ENCODE results near the gene ATP9A. TPM values are rescaled to one million over a fixed set of nuclear protein-coding genes. Genes with fewer than 3 reads are reported as not detected.

ATP9A gene
- total RNA-seq, 1 experiment from 2014 or later, result 31.3 TPM

GRCh38 chr20:51563486-51564332, 204.5 kb downstream of the ATP9A start:
- ATAC-seq (peak; percentile 43), DNase-seq (peak; percentile 90)
- TF ChIP-seq CTCF (conservative IDR thresholded peaks at IDR 0.05; ENCODE audit: low read depth, low read length), result no peak; the same call in 1 of the 2 replicates
- TF ChIP-seq EZH2 (IDR thresholded peaks at IDR 0.05; ENCODE audit: low read length, unreplicated experiment), result no peak
- no peak for TF ChIP-seq EZH2phosphoT487 (IDR thresholded peaks at IDR 0.05; ENCODE audit: borderline replicate concordance, low read length)
- peaks cover 31% of the 10 kb centered on the region for H3K4me1 ChIP-seq (ENCODE audit: insufficient read depth, low read length)
- H3F3A ChIP-seq (ENCODE audit: low read length, unreplicated experiment), result peaks cover 8% of the 10 kb centered on the region
- peak overlapping the region; percentile 78 for H3K9ac ChIP-seq (ENCODE audit: low read length)
- H3K27me3 ChIP-seq (ENCODE audit: low read length), result peaks cover 16% of the 10 kb centered on the region
- POLR2A ChIA-PET (ENCODE audit: unreplicated experiment), result interaction anchor here (0.5 to 1.0 kb wide), 8 partner anchors 10 to 565 kb away, joined by 3 to 6 read pairs (median 3); no protein-coding TSS in a partner anchor
- H3K36me3 ChIP-seq (ENCODE audit: low read depth, low read length), result no peaks in the 10 kb centered on the region
- H3K79me2 ChIP-seq (ENCODE audit: low read length), result no peaks in the 10 kb centered on the region
- H3K4me3 ChIP-seq (ENCODE audit: low read length), result peak overlapping the region; percentile 77
- BruUV-seq (replicated peaks), result no TSS peak
- H3K9me2 ChIP-seq (replicated peaks; ENCODE audit: low read length), result no peaks in the 10 kb centered on the region
- peaks cover 22% of the 10 kb centered on the region for H4K20me1 ChIP-seq (ENCODE audit: low read length)
- CTCF ChIA-PET, result interaction anchor here (1.5 to 1.7 kb wide), 2 partner anchors 31 to 178 kb away, joined by 3 to 7 read pairs; no protein-coding TSS in a partner anchor
- H3K9me3 ChIP-seq (ENCODE audit: low read length), result no peaks in the 10 kb centered on the region
- peak overlapping the region; percentile 60 for H3K27ac ChIP-seq (ENCODE audit: low read length)
- intact Hi-C loops (cut with micrococcal nuclease), result loop anchor here (1.0 to 5.0 kb wide), 6 partner anchors 9 to 189 kb away; no protein-coding TSS in a partner anchor
- H3K4me2 ChIP-seq (ENCODE audit: low read length), result peak overlapping the region; percentile 96
- peak overlapping the region; percentile 76 for H2AFZ ChIP-seq (ENCODE audit: low read length)

- peaks cover 8% of the 10 kb centered on the region for H3F3A ChIP-seq (ENCODE audit: low read length, unreplicated experiment)
- no peak for DNase-seq
- no peaks in the 10 kb centered on the region for H3K9me3 ChIP-seq (ENCODE audit: low read length)
- H3K4me1 ChIP-seq (ENCODE audit: insufficient read depth, low read length), result peaks cover 31% of the 10 kb centered on the region
- H2AFZ ChIP-seq (ENCODE audit: low read length), result peak overlapping the region; percentile 76
- no peaks in the 10 kb centered on the region for H3K79me2 ChIP-seq (ENCODE audit: low read length)
- POLR2A ChIA-PET (ENCODE audit: unreplicated experiment), result interaction anchor here (0.5 to 1.0 kb wide), 9 partner anchors 12 to 253 kb away, joined by 3 to 6 read pairs (median 3); no protein-coding TSS in a partner anchor
- H3K9ac ChIP-seq (ENCODE audit: low read length), result peak overlapping the region; percentile 78
- peaks cover 22% of the 10 kb centered on the region for H4K20me1 ChIP-seq (ENCODE audit: low read length)
- peak overlapping the region; percentile 96 for H3K4me2 ChIP-seq (ENCODE audit: low read length)
- TSS peak; percentile 74 for BruUV-seq (replicated peaks)
- TF ChIP-seq CTCF (conservative IDR thresholded peaks at IDR 0.05; ENCODE audit: low read depth, low read length) (no peak), EZH2 (IDR thresholded peaks at IDR 0.05; ENCODE audit: low read length, unreplicated experiment) (no peak), EZH2phosphoT487 (IDR thresholded peaks at IDR 0.05; ENCODE audit: borderline replicate concordance, low read length) (no peak)
- H3K4me3 ChIP-seq (ENCODE audit: low read length), result peak overlapping the region; percentile 77
- peaks cover 16% of the 10 kb centered on the region for H3K27me3 ChIP-seq (ENCODE audit: low read length)
- CTCF ChIA-PET, result interaction anchor here (0.5 to 1.7 kb wide), 4 partner anchors 9 to 177 kb away, joined by 3 to 7 read pairs (median 3); no protein-coding TSS in a partner anchor
- intact Hi-C loops (cut with micrococcal nuclease), result loop anchor here (1.0 to 5.0 kb wide), 6 partner anchors 9 to 189 kb away; no protein-coding TSS in a partner anchor
- no peaks in the 10 kb centered on the region for H3K36me3 ChIP-seq (ENCODE audit: low read depth, low read length)
- no peaks in the 10 kb centered on the region for H3K9me2 ChIP-seq (replicated peaks; ENCODE audit: low read length)
- peak; percentile 0; the same call in 1 of the 2 replicates for ATAC-seq
- H3K27ac ChIP-seq (ENCODE audit: low read length), result peak overlapping the region; percentile 60
These were observed 205.1 kb downstream of the ATP9A start for GRCh38 chr20:51563174-51563485.

Data from PC-3 (cell line).